DND-41 (cell line): ENCODE results near the gene SFXN1.
A peak's percentile ranks its signal among the peaks of the same experiment; 100 is the strongest.

Experiments
- ATAC-seq: fragments of 200-7000 bp; cut with Tn5 transposase; 3 replicates; pipeline ENCODE4 v1.9.1; 2021; ENCODE audit warnings: low read depth; ENCODE audit not compliant: insufficient read depth
- DNase-seq: peaks from one replicate; pipeline ENCODE4 v3.0.0-alpha.2; 2020
- H2AFZ ChIP-seq: 2 replicates; pipeline ENCODE4 v1.6.0; 2012; ENCODE audit warnings: low read depth, low read length
- H3K27ac ChIP-seq: 2 replicates; pipeline ENCODE4 v1.5.1; 2012; ENCODE audit warnings: low read length, inconsistent platforms
- H3K27me3 ChIP-seq: fragments of 200-600 bp; sonication (generic); 2 replicates; pipeline ENCODE4 v1.6.0; 2012; ENCODE audit warnings: low read length, mild to moderate bottlenecking, inconsistent platforms; ENCODE audit not compliant: insufficient read depth, poor library complexity
- H3K36me3 ChIP-seq: 2 replicates; pipeline ENCODE4 v1.5.1; 2012; ENCODE audit warnings: low read length, inconsistent platforms; ENCODE audit not compliant: insufficient read depth
- H3K4me1 ChIP-seq: 2 replicates; pipeline ENCODE4 v1.5.1; 2012; ENCODE audit warnings: mild to moderate bottlenecking, low read length; ENCODE audit not compliant: insufficient read depth
- H3K4me2 ChIP-seq: 2 replicates; pipeline ENCODE4 v1.6.0; 2012; ENCODE audit warnings: mild to moderate bottlenecking, moderate library complexity, low read length, inconsistent platforms; ENCODE audit not compliant: insufficient read depth
- H3K4me3 ChIP-seq, 2 experiments: fragments of 200-600 bp in 1 of 2; shearing (Covaris generic) in 1 of 2; 2 replicates each; pipeline ENCODE4 v1.5.1; 2012 to 2016; ENCODE audit warnings: inconsistent platforms in 2 of 2, low read length in 2 of 2, mild to moderate bottlenecking in 2 of 2, low read depth in 1 of 2, moderate library complexity in 1 of 2
- H3K79me2 ChIP-seq: 2 replicates; pipeline ENCODE4 v1.6.0; 2012; ENCODE audit warnings: low read length, inconsistent platforms; ENCODE audit not compliant: insufficient read depth
- H3K9ac ChIP-seq: 2 replicates; pipeline ENCODE4 v1.6.0; 2012; ENCODE audit warnings: low read depth, mild to moderate bottlenecking, inconsistent platforms, low read length, moderate library complexity
- H3K9me3 ChIP-seq: 2 replicates; pipeline ENCODE4 v1.5.1; 2012; ENCODE audit warnings: low read length, moderate library complexity, mild to moderate bottlenecking, inconsistent platforms; ENCODE audit not compliant: insufficient read depth, severe bottlenecking
- H4K20me1 ChIP-seq: 2 replicates; pipeline ENCODE4 v1.6.0; 2012; ENCODE audit warnings: low read length; ENCODE audit not compliant: insufficient read depth
- CTCF ChIP-seq: IDR thresholded peaks from 2 replicates; pipeline ENCODE4 v1.5.1; 2012; ENCODE audit warnings: borderline replicate concordance, low read length, moderate library complexity, mild to moderate bottlenecking; ENCODE audit not compliant: poor library complexity, severe bottlenecking; ENCODE audit errors: extremely low read depth
- EZH2 ChIP-seq: IDR thresholded peaks from 3 replicates; pipeline ENCODE4 v1.6.1; 2012; ENCODE audit warnings: borderline replicate concordance, low read depth, mild to moderate bottlenecking, moderate library complexity, low read length, inconsistent platforms; ENCODE audit not compliant: severe bottlenecking

Gene SFXN1

GRCh38 chr5:175561085-175561484 is 82.7 kb downstream of the SFXN1 start:
- H3K9me3 ChIP-seq: no peaks in the 10 kb centered on the region
- no peak for DNase-seq
- H3K4me2 ChIP-seq: no peak overlapping the region
- no peak overlapping the region for H3K9ac ChIP-seq
- H2AFZ ChIP-seq: no peak overlapping the region
- no peaks in the 10 kb centered on the region for H3K4me1 ChIP-seq
- H3K4me3 ChIP-seq: no peak overlapping the region
- H3K36me3 ChIP-seq: no peaks in the 10 kb centered on the region
- TF ChIP-seq CTCF: no peak
- TF ChIP-seq EZH2: no peak
- ATAC-seq: no peak
- no peaks in the 10 kb centered on the region for H3K27me3 ChIP-seq
- H3K27ac ChIP-seq: no peak overlapping the region
- H3K79me2 ChIP-seq: no peaks in the 10 kb centered on the region
- H4K20me1 ChIP-seq: no peaks in the 10 kb centered on the region

- H3K4me1 ChIP-seq: no peaks in the 10 kb centered on the region
- no peak overlapping the region for H3K4me2 ChIP-seq
- no peaks in the 10 kb centered on the region for H3K79me2 ChIP-seq
- no peaks in the 10 kb centered on the region for H4K20me1 ChIP-seq
- no peak overlapping the region for H3K27ac ChIP-seq
- no peak overlapping the region for H3K4me3 ChIP-seq
- no peaks in the 10 kb centered on the region for H3K27me3 ChIP-seq
- no peaks in the 10 kb centered on the region for H3K36me3 ChIP-seq
- no peaks in the 10 kb centered on the region for H3K9me3 ChIP-seq
- ATAC-seq (no peak), DNase-seq (no peak)
- H2AFZ ChIP-seq: no peak overlapping the region
- no peak for TF ChIP-seq CTCF
- TF ChIP-seq EZH2: no peak
- H3K9ac ChIP-seq: no peak overlapping the region
Measured at GRCh38 chr5:175564716-175565115, 86.4 kb downstream of the SFXN1 start.

GRCh38 chr5:175566697-175567096 is 88.3 kb downstream of the SFXN1 start:
- Histone ChIP-seq H4K20me1 (no peaks in the 10 kb centered on the region), H3K4me1 (no peaks in the 10 kb centered on the region), H3K36me3 (no peaks in the 10 kb centered on the region), H3K4me3 (no peak overlapping the region), H3K4me2 (no peak overlapping the region), H3K27ac (no peak overlapping the region), H3K9ac (no peak overlapping the region), H3K79me2 (no peaks in the 10 kb centered on the region), H3K27me3 (no peaks in the 10 kb centered on the region), H3K9me3 (no peaks in the 10 kb centered on the region), H2AFZ (no peak overlapping the region)
- no peak for DNase-seq
- no peak for TF ChIP-seq CTCF
- TF ChIP-seq EZH2: no peak
- ATAC-seq: no peak

GRCh38 chr5:175567954-175568353 is 89.6 kb downstream of the SFXN1 start:
- no peaks in the 10 kb centered on the region for H3K27me3 ChIP-seq
- H3K9me3 ChIP-seq: no peaks in the 10 kb centered on the region
- no peaks in the 10 kb centered on the region for H3K4me1 ChIP-seq
- ATAC-seq: no peak
- H3K36me3 ChIP-seq: no peaks in the 10 kb centered on the region
- DNase-seq: no peak
- no peaks in the 10 kb centered on the region for H3K79me2 ChIP-seq
- H3K9ac ChIP-seq: no peak overlapping the region
- no peak overlapping the region for H3K27ac ChIP-seq
- no peak overlapping the region for H2AFZ ChIP-seq
- no peak overlapping the region for H3K4me3 ChIP-seq
- TF ChIP-seq EZH2: no peak
- peak; percentile 25 for TF ChIP-seq CTCF
- no peak overlapping the region for H3K4me2 ChIP-seq
- no peaks in the 10 kb centered on the region for H4K20me1 ChIP-seq
